Heart left ventricle (tissue), 16 donors: Measurements from ENCODE around the gene TPPP. TPM values are rescaled to one million over a fixed set of nuclear protein-coding genes. Genes with fewer than 3 reads are reported as not detected.
A peak's percentile ranks its signal among the peaks of the same experiment; 100 is the strongest.

Experiments
- ATAC-seq, 4 donors: fragments of 200-7000 bp; cut with Tn5 transposase; one replicate each; pipeline ENCODE4 v1.9.1; 2020 to 2022; ENCODE audit warnings: moderate library complexity in 4 of 4, mild to moderate bottlenecking in 3 of 4, moderate number of reproducible peaks in 1 of 4
- DNase-seq, 5 donors: peaks; one replicate each; pipeline ENCODE4 v3.0.0-alpha.2; 2020
- H3K27ac ChIP-seq, 12 donors: fragments of 200-600 bp; sonication (generic) in 4 of 12; one replicate each; pipeline versions ENCODE4 v1.5.0 to v1.8.0; 2016 to 2022; ENCODE audit warnings: mild to moderate bottlenecking in 2 of 12
- H3K27me3 ChIP-seq, 9 donors: fragments of 200-600 bp; sonication (generic) in 2 of 9; one replicate each; pipeline versions ENCODE4 v1.5.1 to v1.8.0; 2016 to 2022; ENCODE audit warnings: mild to moderate bottlenecking in 3 of 9
- H3K36me3 ChIP-seq, 9 donors: fragments of 200-600 bp; sonication (generic) in 2 of 9; one replicate each; pipeline versions ENCODE4 v1.5.0 to v1.8.0; 2018 to 2022; ENCODE audit warnings: mild to moderate bottlenecking in 2 of 9
- H3K4me1 ChIP-seq, 12 donors: fragments of 200-600 bp; sonication (generic) in 4 of 12; one replicate each; pipeline versions ENCODE4 v1.5.0 to v1.8.0; 2016 to 2022; ENCODE audit warnings: mild to moderate bottlenecking in 3 of 12
- H3K4me3 ChIP-seq, 12 donors: fragments of 200-600 bp; sonication (generic) in 4 of 12; one replicate each; pipeline versions ENCODE4 v1.5.0 to v1.8.0; 2017 to 2022; ENCODE audit warnings: mild to moderate bottlenecking in 9 of 12, moderate library complexity in 4 of 12
- H3K9me3 ChIP-seq, 12 donors: fragments of 200-600 bp; sonication (generic) in 4 of 12; one replicate each; pipeline versions ENCODE4 v1.5.0 to v1.8.0; 2016 to 2022; ENCODE audit warnings: mild to moderate bottlenecking in 1 of 12
- POLR2A ChIP-seq, 2 donors: fragments of 450-650 bp; IDR thresholded peaks; one replicate each; pipeline ENCODE4 v1.6.1; 2017; ENCODE audit warnings: antibody characterized with exemption in 2 of 2, mild to moderate bottlenecking in 2 of 2, moderate library complexity in 2 of 2
- WGBS, 4 donors: extraction: QIAGEN DNeasy Blood & Tissue Kit in 2 of 4; methylation state at CpG; one replicate each; pipeline versions ENCODE4 v1.1.5 to v1.1.7; 2013 to 2018; 5-methylcytosine and 5-hydroxymethylcytosine counted together
- intact Hi-C, 10 donors: fragments of 100-400 bp; cut with DNase I; formaldehyde crosslinking; loops; one replicate each; pipeline versions ENCODE4 v1.11.1 to v1.14.2; 2022
- polyA plus RNA-seq, 2 donors: library from polyadenylated mRNA; stranded (reverse); fragments of 200-250 nt; gene quantifications; one replicate each; pipeline ENCODE4 v1.2.3, GENCODE V29; 2013
- total RNA-seq, 9 donors: library from RNA; depleted of rRNA in 2 of 9; stranded (reverse); fragments of >200 nt in 2 of 9; fragmentation: NEBNext Ultra II Directional in 3 of 9; extraction: Animal tissue kit (Norgen Biotek cat#: 25700) in 3 of 9; gene quantifications; one replicate each; pipeline versions ENCODE4 v1.1.0 to v1.2.4, GENCODE V29; 2016 to 2023
- TF ChIP-seq, protein P1 (sequence below), 12 donors: fragments of 200-600 bp; sonication (generic) in 4 of 12; IDR thresholded peaks; one replicate each; pipeline versions ENCODE4 v1.5.0 to v1.8.0; 2018 to 2022; ENCODE audit warnings: antibody characterized with exemption in 12 of 12, mild to moderate bottlenecking in 5 of 12
- donor health status: ischemic (EF 13 %, LVEDD 7.1; RV severe dilation, severe dysfunction).
- donor health status: healthy with polysubstance abuse.
- donor health status: DM: no; HTN: yes; CAD: no.
- donor health status: DM: no; HTN: no; CAD: no.
- donor health status: ischemic (EF 25% LVEDD 6.9; RV normal size, moderate dysfunction).
- donor health status: ischemic (EF 25% LVEDD 5.7; RV mildly dilated, moderate dysfunction).
- donor health status: healthy.
- donor health status: DM: yes; HTN: yes; CAD: no.
- donor health status: ischemic (EF 35%, LVEDD 5.7; RV mildly dilated, moderate dysfunction).
- donor health status: nonischemic (EF 11% LVEDD 7.7; RV severe dilation, severe dysfunction).
- donor health status: DM: yes; HTN: yes; CAD: no.
- donor health status: PGD.
- donor health status: ischemic (EF 29% LVEDD 5.4; RV normal size, mild dysfunction).
- donor health status: nonischemic (EF 23%, LVEDD 6.1; RV moderate dilation, normal function).

TPPP gene
- total and polyA plus RNA-seq, 11 donors: 7.5 to 31.2 (median 14.9) TPM

GRCh38 chr5:639253-639530, 54.0 kb downstream of the TPPP start:
- Histone ChIP-seq H3K4me3 (no peak overlapping the region), H3K27ac (no peak overlapping the region), H3K4me1 (no peaks in the 10 kb centered on the region), H3K27me3 (no peaks in the 10 kb centered on the region), H3K9me3 (peaks cover 0 to 7% (median 0%) of the 10 kb centered on the region in 12 donors), H3K36me3 (peaks cover 0 to 48% (median 19%) of the 10 kb centered on the region in 9 donors)
- intact Hi-C loops: no loop called here
- ATAC-seq (no peak), DNase-seq (no peak)
- 96 to 98% (median 97%) methylated on average over 8 to 9 of the region's 9 CpGs for WGBS, 4 donors
- TF ChIP-seq, protein P1, sequence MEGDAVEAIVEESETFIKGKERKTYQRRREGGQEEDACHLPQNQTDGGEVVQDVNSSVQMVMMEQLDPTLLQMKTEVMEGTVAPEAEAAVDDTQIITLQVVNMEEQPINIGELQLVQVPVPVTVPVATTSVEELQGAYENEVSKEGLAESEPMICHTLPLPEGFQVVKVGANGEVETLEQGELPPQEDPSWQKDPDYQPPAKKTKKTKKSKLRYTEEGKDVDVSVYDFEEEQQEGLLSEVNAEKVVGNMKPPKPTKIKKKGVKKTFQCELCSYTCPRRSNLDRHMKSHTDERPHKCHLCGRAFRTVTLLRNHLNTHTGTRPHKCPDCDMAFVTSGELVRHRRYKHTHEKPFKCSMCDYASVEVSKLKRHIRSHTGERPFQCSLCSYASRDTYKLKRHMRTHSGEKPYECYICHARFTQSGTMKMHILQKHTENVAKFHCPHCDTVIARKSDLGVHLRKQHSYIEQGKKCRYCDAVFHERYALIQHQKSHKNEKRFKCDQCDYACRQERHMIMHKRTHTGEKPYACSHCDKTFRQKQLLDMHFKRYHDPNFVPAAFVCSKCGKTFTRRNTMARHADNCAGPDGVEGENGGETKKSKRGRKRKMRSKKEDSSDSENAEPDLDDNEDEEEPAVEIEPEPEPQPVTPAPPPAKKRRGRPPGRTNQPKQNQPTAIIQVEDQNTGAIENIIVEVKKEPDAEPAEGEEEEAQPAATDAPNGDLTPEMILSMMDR (IDR thresholded peaks at IDR 0.05): no peak
- TF ChIP-seq POLR2A (IDR thresholded peaks at IDR 0.05): no peak

DNA sequence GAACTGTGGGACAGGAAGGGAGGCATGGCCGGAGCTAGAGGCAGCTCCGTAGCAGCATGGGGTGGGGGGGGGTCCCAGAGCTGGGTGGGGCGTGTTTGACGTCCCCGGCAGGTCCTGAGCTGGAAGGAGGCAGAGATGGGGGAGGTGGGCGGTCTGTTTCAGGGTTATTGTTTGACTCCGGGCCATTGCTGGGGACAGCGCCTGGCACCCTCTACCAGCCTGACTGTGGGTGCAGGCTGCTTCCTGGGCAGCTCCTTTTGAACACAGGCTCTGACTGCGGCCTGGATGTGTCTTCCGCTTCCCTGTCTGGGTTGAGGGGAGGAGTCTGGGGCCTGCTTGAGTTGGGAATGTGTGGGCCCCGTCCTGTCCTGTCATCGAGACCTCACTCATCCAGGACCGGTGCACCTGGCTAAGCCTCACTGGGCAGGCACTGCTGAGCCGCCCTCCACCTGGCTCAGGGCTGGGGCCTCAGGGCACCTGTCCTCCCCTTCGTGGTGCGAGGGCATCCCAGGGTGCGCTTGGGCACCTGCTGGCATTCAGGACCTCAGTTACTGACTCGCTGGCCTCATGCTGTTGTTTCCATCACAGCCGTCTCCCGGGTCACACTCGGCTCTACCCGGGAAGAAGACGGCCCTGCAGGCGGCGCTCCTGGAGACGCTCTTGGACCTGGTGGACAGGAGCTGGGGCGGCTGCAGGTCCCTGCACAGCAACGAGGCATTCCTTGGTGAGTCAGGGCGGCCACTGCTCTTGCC, 54.5 kb downstream of the TPPP start:
- intact Hi-C loops: no loop called here
- TF ChIP-seq, protein P1 (IDR thresholded peaks at IDR 0.05): no peak
- no peak overlapping the region for H3K27ac ChIP-seq
- H3K4me3 ChIP-seq: no peak overlapping the region
- WGBS, 4 donors: 95 to 98% (median 96%) methylated on average over 24 to 29 of the region's 29 CpGs
- H3K27me3 ChIP-seq: no peaks in the 10 kb centered on the region
- ATAC-seq (peak in 1 of 4 donors; percentile 7), DNase-seq (peak in 1 of 5 donors; percentile 3)
- H3K36me3 ChIP-seq: peaks cover 0 to 48% (median 19%) of the 10 kb centered on the region in 9 donors
- peaks cover 0 to 7% (median 0%) of the 10 kb centered on the region in 12 donors for H3K9me3 ChIP-seq
- H3K4me1 ChIP-seq: no peaks in the 10 kb centered on the region

- TF ChIP-seq POLR2A (IDR thresholded peaks at IDR 0.05): no peak
- TF ChIP-seq, protein P1 (IDR thresholded peaks at IDR 0.05): no peak
- no peak overlapping the region for H3K27ac ChIP-seq
- ATAC-seq (no peak), DNase-seq (peak in 1 of 5 donors; percentile 5)
- H3K27me3 ChIP-seq: no peaks in the 10 kb centered on the region
- no peak overlapping the region for H3K4me3 ChIP-seq
- intact Hi-C loops: no loop called here
- 95 to 98% (median 96%) methylated on average over 28 to 42 of the region's 42 CpGs for WGBS, 4 donors
- H3K4me1 ChIP-seq: no peaks in the 10 kb centered on the region
- peaks cover 0 to 48% (median 19%) of the 10 kb centered on the region in 9 donors for H3K36me3 ChIP-seq
- H3K9me3 ChIP-seq: peaks cover 0 to 7% (median 0%) of the 10 kb centered on the region in 12 donors
These were observed 55.3 kb downstream of the TPPP start for GRCh38 chr5:637581-638450.

DNA sequence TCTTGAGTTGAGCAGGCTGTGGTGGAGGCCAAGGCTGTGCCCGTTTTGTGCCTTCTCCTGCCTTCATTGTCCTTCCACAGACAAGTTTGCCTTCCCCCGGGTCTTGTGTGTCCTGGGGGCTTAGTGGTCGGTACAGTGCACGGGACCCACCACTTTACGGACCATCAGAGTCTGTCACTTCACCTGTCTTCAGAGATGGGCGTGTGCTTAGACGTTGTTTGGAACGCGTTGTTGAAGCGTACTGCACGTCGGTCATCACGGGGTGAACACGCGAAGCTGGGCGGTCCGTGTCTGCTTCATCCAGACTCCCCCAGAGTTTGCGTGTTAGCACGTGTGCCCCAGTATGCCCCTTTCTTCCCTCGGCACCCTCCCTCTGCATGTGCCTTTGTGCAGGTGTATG, 56.2 kb downstream of the TPPP start:
- TF ChIP-seq, protein P1 (IDR thresholded peaks at IDR 0.05): no peak
- no peak for TF ChIP-seq POLR2A (IDR thresholded peaks at IDR 0.05)
- peaks cover 0 to 46% (median 19%) of the 10 kb centered on the region in 9 donors for H3K36me3 ChIP-seq
- H3K4me1 ChIP-seq: no peaks in the 10 kb centered on the region
- WGBS, 4 donors: 89 to 96% (median 94%) methylated on average over 20 of the region's 20 CpGs
- intact Hi-C loops: no loop called here
- no peak overlapping the region for H3K4me3 ChIP-seq
- ATAC-seq (no peak), DNase-seq (no peak)
- H3K27ac ChIP-seq: no peak overlapping the region
- H3K9me3 ChIP-seq: peaks cover 0 to 7% (median 0%) of the 10 kb centered on the region in 12 donors
- H3K27me3 ChIP-seq: no peaks in the 10 kb centered on the region
